ENCODE results near the gene GABRR2.
A peak's percentile ranks its signal among the peaks of the same experiment; 100 is the strongest.
"Not testable (repeated sequence)": the region's sequence is repeated elsewhere in the genome, so short reads cannot be mapped to it uniquely, and the experiment has no call there.

Gene GABRR2

GRCh38 chr6:89324304-89324703, 9.2 kb upstream of the GABRR2 start:
- no peak for DNase-seq (ENCODE audit: low read depth)

- peak; percentile 27 for DNase-seq (ENCODE audit: low read depth)
Measured at GRCh38 chr6:89323511-89323971, 8.4 kb upstream of the GABRR2 start.

GRCh38 chr6:89321131-89321970, 6.3 kb upstream of the GABRR2 start:
- DNase-seq (ENCODE audit: low read depth), result no peak

GRCh38 chr6:89320012-89320559, 5.0 kb upstream of the GABRR2 start:
- no peak for DNase-seq (ENCODE audit: low read depth)

GRCh38 chr6:89317067-89317466, 2.0 kb upstream of the GABRR2 start:
- DNase-seq (ENCODE audit: low read depth), result no peak

- no peak for DNase-seq (ENCODE audit: low read depth)
Measured at GRCh38 chr6:89314692-89315091, 407 bp downstream of the GABRR2 start.

GRCh38 chr6:89313006-89313405, 2.1 kb downstream of the GABRR2 start:
- DNase-seq (ENCODE audit: low read depth), result peak; percentile 87

GRCh38 chr6:89311853-89312531, 3.1 kb downstream of the GABRR2 start:
- DNase-seq (ENCODE audit: low read depth), result peak; percentile 67

- no peak for DNase-seq (ENCODE audit: low read depth)
Measured at GRCh38 chr6:89311530-89311852, 3.6 kb downstream of the GABRR2 start.

- DNase-seq (ENCODE audit: low read depth), result peak; percentile 85
Measured at GRCh38 chr6:89310929-89311328, 4.2 kb downstream of the GABRR2 start.

- no peak for DNase-seq (ENCODE audit: low read depth)
Measured at GRCh38 chr6:89308525-89309395, 6.3 kb downstream of the GABRR2 start.

- DNase-seq (ENCODE audit: low read depth), result not testable (repeated sequence)
Measured at GRCh38 chr6:89304517-89304916, 10.6 kb downstream of the GABRR2 start.

- no peak for DNase-seq (ENCODE audit: low read depth)
Measured at GRCh38 chr6:89302936-89303335, 12.2 kb downstream of the GABRR2 start.

GRCh38 chr6:89302195-89302770, 12.8 kb downstream of the GABRR2 start:
- DNase-seq (ENCODE audit: low read depth), result no peak

- DNase-seq (ENCODE audit: low read depth), result no peak
Measured at GRCh38 chr6:89301586-89302194, 13.4 kb downstream of the GABRR2 start.

- peak; percentile 70 for DNase-seq (ENCODE audit: low read depth)
Measured at GRCh38 chr6:89299466-89299850, 15.6 kb downstream of the GABRR2 start.

- DNase-seq (ENCODE audit: low read depth), result peak; percentile 88
Measured at GRCh38 chr6:89298680-89299465, 16.2 kb downstream of the GABRR2 start.

- DNase-seq (ENCODE audit: low read depth), result peak; percentile 97
Measured at GRCh38 chr6:89297695-89298351, 17.3 kb downstream of the GABRR2 start.

GRCh38 chr6:89295981-89296380, 19.1 kb downstream of the GABRR2 start:
- DNase-seq (ENCODE audit: low read depth), result no peak

- DNase-seq (ENCODE audit: low read depth), result not testable (repeated sequence)
Measured at GRCh38 chr6:89295116-89295515, 20.0 kb downstream of the GABRR2 start.

All from ELR (cell line).